IPS-18a (cell line): ENCODE measurements around the gene SLC27A2.

Experiments
- H3K27ac ChIP-seq: one replicate; pipeline ENCODE4 v1.5.1; 2013; ENCODE audit warnings: low read length
- H3K27me3 ChIP-seq: one replicate; pipeline ENCODE4 v1.6.1; 2013; ENCODE audit warnings: mild to moderate bottlenecking, low read length; ENCODE audit not compliant: control insufficient read depth, insufficient read depth
- H3K36me3 ChIP-seq: one replicate; pipeline ENCODE4 v1.6.1; 2013; ENCODE audit warnings: low read depth, low read length; ENCODE audit not compliant: control insufficient read depth
- H3K4me1 ChIP-seq: one replicate; pipeline ENCODE4 v1.6.1; 2013; ENCODE audit warnings: low read depth, low read length; ENCODE audit not compliant: control insufficient read depth
- H3K4me3 ChIP-seq: one replicate; pipeline ENCODE4 v1.5.1; 2013; ENCODE audit warnings: low read length
- H3K9ac ChIP-seq: one replicate; pipeline ENCODE4 v1.6.1; 2013; ENCODE audit warnings: mild to moderate bottlenecking, low read length, moderate library complexity
- H3K9me3 ChIP-seq: one replicate; pipeline ENCODE4 v1.6.1; 2013; ENCODE audit warnings: low read depth, low read length; ENCODE audit not compliant: control insufficient read depth

The SLC27A2 gene

DNA sequence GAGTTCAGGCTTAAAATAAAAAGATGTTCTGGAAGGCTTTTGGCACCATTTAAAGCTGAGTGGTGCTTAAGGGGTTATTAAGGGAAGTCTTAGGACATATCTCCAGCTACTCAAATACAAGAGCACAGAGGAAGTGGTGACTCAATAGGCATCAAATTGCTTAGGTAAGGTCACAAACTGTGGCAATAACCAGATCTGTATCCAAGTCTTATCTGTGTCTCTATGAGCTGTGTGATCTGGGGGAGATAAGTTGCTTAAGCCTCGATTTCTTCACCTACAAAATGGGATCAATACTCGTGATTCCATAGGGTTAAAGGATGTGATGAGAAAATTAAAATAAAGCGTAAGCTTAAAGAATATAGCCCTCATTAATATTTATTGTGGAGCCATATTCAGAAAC, 75.9 kb downstream of the SLC27A2 start:
- H3K4me1 ChIP-seq: no peaks in the 10 kb centered on the region
- H3K27me3 ChIP-seq: no peaks in the 10 kb centered on the region
- H3K4me3 ChIP-seq: no peak overlapping the region
- no peak overlapping the region for H3K9ac ChIP-seq
- no peaks in the 10 kb centered on the region for H3K36me3 ChIP-seq
- no peak overlapping the region for H3K27ac ChIP-seq
- no peaks in the 10 kb centered on the region for H3K9me3 ChIP-seq

DNA sequence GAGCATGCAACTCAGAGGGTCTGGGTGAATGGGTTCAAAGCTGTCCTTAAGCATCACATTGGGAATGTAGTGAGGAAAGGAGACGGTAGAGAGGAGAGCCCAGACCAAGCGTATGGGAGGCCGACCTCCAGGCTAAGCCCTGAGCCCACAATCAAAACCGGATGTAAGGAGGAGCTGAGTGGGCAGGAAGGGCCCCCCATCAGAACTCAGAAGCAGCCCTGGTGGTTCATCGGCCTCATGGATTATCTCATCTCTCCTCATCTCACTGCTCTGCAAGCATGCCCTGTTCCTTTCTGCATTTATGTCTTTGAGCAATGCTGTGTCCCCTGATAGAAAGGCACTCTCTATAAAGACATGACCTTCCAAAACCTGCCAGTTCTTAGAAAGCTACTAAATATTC, 77.3 kb downstream of the SLC27A2 start:
- Histone ChIP-seq H3K36me3 (no peaks in the 10 kb centered on the region), H3K27me3 (no peaks in the 10 kb centered on the region), H3K4me3 (no peak overlapping the region), H3K9me3 (no peaks in the 10 kb centered on the region), H3K27ac (no peak overlapping the region), H3K4me1 (no peaks in the 10 kb centered on the region), H3K9ac (no peak overlapping the region)

DNA sequence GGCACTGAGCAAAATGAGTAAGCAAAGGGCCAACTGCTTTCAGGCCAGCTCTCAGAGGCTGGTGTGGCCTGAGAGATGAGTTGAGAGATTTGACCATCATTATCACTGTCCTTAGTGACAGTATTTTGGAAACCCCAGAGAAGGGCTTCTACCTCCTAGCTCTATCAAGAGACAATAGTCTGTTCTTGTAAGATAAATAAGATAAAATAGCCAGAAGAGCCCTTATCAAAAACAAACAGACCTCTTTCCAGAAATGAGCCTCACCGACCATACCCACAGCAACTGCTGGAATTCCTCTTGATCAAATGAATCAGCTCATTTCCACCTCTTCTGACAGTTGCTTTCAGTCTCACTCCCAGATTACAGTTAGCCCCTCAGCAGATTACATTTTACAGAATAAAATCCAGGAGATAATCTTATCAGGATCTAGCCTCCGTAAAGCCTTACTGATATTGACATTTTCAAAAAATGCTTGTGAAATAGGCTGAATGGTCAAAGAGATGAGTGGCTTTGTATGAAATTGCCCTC, 79.0 kb downstream of the SLC27A2 start:
- Histone ChIP-seq H3K4me3 (no peak overlapping the region), H3K9ac (no peak overlapping the region), H3K4me1 (no peaks in the 10 kb centered on the region), H3K27ac (no peak overlapping the region), H3K9me3 (no peaks in the 10 kb centered on the region), H3K36me3 (no peaks in the 10 kb centered on the region), H3K27me3 (no peaks in the 10 kb centered on the region)

DNA sequence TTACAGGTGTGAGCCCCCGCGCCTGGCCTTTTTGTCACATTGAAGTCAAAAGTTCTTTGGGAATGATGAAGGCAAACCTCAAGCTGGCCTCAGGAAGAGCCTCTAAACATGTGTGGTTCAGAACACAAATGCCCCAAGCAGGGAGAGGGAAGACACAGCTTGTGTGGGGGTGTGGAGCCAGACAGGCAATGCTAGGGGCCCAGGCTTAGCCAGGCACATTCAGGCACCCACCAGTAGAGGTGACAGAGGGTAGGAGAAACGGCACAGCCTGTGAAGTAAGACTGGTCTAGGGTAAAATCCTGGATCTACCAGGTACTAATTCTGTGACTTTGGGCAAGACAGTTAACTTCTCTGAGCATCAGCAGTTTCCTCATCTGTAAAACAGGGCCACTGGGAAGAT, 80.0 kb downstream of the SLC27A2 start:
- Histone ChIP-seq H3K27ac (no peak overlapping the region), H3K4me3 (no peak overlapping the region), H3K9ac (no peak overlapping the region), H3K36me3 (no peaks in the 10 kb centered on the region), H3K4me1 (no peaks in the 10 kb centered on the region), H3K9me3 (no peaks in the 10 kb centered on the region), H3K27me3 (no peaks in the 10 kb centered on the region)

DNA sequence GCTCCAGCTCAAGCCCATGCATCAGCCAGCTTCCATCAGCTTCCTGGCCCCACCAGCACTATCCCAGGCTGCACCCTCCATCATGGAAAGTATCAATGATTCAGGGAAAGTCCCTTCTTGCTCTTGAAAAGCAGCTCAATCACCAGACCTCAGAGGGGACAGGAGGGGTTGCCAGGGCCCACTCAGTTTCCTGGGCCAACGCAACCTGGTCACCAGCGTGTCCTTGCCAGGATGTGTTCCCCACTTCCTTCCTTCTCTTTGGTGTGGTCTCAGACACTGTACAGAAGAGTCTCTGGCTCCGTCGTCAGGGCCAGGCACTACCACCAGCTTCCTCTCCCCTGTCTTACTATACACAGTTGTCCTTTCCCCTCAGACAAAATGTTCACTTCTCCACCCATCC, 80.5 kb downstream of the SLC27A2 start:
- no peak overlapping the region for H3K9ac ChIP-seq
- H3K4me3 ChIP-seq: no peak overlapping the region
- H3K4me1 ChIP-seq: no peaks in the 10 kb centered on the region
- H3K27ac ChIP-seq: no peak overlapping the region
- no peaks in the 10 kb centered on the region for H3K9me3 ChIP-seq
- no peaks in the 10 kb centered on the region for H3K36me3 ChIP-seq
- no peaks in the 10 kb centered on the region for H3K27me3 ChIP-seq

DNA sequence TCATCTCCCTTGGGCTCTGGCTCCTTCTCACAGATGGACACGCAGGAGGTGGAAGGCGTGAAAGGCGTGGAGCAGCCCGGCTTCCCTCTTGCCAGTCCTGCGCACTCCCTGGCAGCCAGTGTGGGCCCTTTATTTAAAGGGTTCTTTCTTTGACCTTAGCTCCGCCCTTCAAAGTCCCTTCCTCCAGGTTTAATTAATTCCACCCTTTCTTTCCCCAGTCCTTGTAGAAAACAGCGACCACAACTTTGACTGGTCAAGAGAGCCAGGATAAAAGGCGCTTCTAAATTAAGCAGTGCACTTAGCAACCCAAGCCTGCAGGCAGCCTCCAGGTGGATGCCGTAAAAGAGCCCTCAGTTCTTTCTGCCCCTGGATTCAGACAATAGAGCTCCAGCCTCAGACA, 83.6 kb downstream of the SLC27A2 start, which contains the start of gene HDC:
TSS of gene HDC (minus strand) at position 107 of the 400 bp plus-strand sequence. CDS start at position 4, 103 bp downstream.
- Histone ChIP-seq H3K4me3 (no peak within 1 kb of the TSS), H3K9me3 (no peaks in the 10 kb centered on the region)

DNA sequence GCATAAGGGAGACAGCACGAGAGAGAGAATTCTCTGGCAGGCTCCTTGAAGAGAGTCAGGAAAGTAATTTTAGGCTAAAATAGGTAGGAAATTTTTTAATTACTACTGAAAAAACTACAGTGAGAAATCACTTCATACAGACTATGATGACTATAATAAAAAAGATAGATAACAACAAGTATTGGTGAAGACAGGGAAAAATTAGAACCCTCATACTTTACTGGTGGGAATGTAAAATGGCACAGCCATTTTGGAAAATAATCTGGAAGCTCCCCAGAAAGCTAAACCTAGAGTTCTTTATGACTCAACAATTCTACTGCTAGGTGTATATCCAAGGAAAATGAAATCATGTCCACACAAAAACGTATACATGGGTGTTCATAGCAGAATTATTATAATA, 85.6 kb downstream of the SLC27A2 start:
- Histone ChIP-seq H3K9ac (no peak overlapping the region), H3K4me3 (no peak overlapping the region), H3K9me3 (no peaks in the 10 kb centered on the region), H3K27me3 (no peaks in the 10 kb centered on the region), H3K36me3 (no peaks in the 10 kb centered on the region), H3K27ac (no peak overlapping the region), H3K4me1 (no peaks in the 10 kb centered on the region)

More for the DNA sequence above, 83.6 kb downstream of the SLC27A2 start, which contains the start of gene HDC:
- no peaks in the 10 kb centered on the region for H3K36me3 ChIP-seq
- no peak within 1 kb of the TSS for H3K9ac ChIP-seq
- H3K27ac ChIP-seq: no peak within 1 kb of the TSS
- no peaks in the 10 kb centered on the region for H3K27me3 ChIP-seq
- H3K4me1 ChIP-seq: no peaks in the 10 kb centered on the region

DNA sequence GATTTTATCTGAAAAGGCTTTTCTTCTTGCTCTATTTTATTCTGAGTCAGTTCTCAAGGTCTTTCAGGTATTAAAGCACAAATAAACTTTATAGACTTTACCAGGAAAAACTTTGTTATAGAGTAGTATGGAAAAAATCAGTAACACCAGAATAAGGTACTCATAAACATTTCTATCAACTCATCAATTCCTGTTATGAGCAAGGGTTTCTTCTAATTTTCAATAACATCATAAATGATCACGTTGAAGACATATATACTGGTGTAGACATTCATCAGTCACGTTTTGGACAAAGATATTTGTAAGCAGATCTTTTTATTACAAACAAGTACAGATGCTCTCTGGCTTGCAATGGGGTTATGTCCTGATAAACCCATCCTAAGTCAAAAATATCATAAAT, 93.1 kb downstream of the SLC27A2 start:
- Histone ChIP-seq H3K9ac (no peak overlapping the region), H3K36me3 (no peaks in the 10 kb centered on the region), H3K27me3 (no peaks in the 10 kb centered on the region), H3K27ac (no peak overlapping the region), H3K4me3 (no peak overlapping the region), H3K4me1 (no peaks in the 10 kb centered on the region), H3K9me3 (no peaks in the 10 kb centered on the region)

DNA sequence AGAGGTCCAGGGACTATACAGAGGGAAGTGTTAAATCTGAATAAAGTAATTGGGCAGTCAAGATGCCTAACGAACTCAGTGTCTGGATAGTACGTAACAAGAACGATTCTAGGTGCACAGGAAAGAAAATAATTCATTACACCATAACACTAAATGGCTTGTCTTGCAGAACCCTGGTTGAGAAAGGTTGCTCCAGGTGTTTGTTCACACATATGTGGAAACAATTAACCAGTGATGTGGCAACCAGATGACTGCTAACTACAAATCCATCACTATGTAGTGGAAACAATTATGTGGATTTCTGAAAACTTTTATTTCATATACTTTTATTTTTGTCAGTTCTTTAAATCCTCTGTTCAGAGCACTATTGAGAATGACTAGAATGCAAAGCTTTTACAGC, 93.9 kb downstream of the SLC27A2 start:
- Histone ChIP-seq H3K27ac (no peak overlapping the region), H3K4me3 (no peak overlapping the region), H3K36me3 (no peaks in the 10 kb centered on the region), H3K9ac (no peak overlapping the region), H3K4me1 (no peaks in the 10 kb centered on the region), H3K9me3 (no peaks in the 10 kb centered on the region), H3K27me3 (no peaks in the 10 kb centered on the region)

DNA sequence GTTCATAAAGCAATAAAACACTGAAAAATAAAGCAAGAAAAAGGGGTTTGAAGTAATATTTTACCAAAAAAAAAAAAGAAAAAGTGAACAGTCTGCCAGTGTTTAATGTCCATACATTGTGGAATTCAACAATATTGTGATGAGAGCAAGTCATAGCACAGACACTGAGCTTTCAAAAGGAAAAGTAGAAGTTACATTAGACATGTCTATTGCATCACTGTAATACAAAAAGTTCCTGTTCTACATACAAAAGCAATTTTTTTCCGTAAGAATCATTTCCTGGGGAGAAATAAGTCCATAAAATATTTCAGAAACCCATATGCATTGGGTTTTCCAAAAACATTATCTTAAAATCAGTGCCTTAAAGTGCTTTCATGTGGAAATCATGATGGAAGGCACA, 95.4 kb downstream of the SLC27A2 start:
- Histone ChIP-seq H3K27ac (no peak overlapping the region), H3K4me3 (no peak overlapping the region), H3K9me3 (no peaks in the 10 kb centered on the region), H3K27me3 (no peaks in the 10 kb centered on the region), H3K9ac (no peak overlapping the region), H3K4me1 (no peaks in the 10 kb centered on the region), H3K36me3 (no peaks in the 10 kb centered on the region)

DNA sequence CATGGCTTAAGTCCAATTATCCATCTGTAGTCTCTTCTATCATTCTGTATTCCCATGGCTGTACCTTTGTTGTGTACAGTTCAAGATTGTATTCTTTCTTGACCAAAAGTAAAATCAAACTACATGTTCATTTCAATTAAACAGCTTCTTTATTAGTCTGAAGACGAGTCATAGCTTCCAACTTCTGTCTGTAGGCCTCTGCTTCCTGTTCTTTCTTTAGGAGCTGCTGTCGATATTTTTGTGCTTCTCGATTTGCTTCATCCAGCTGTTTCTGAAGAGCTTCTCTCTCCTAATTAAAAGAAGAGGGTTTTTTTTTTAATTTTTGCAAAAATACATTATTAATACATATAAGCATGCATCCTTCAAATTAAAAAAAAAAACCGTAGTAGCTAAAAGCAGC, 96.5 kb downstream of the SLC27A2 start:
- H3K9ac ChIP-seq: no peak overlapping the region
- H3K27me3 ChIP-seq: no peaks in the 10 kb centered on the region
- no peak overlapping the region for H3K4me3 ChIP-seq
- H3K4me1 ChIP-seq: no peaks in the 10 kb centered on the region
- no peaks in the 10 kb centered on the region for H3K9me3 ChIP-seq
- no peaks in the 10 kb centered on the region for H3K36me3 ChIP-seq
- no peak overlapping the region for H3K27ac ChIP-seq

DNA sequence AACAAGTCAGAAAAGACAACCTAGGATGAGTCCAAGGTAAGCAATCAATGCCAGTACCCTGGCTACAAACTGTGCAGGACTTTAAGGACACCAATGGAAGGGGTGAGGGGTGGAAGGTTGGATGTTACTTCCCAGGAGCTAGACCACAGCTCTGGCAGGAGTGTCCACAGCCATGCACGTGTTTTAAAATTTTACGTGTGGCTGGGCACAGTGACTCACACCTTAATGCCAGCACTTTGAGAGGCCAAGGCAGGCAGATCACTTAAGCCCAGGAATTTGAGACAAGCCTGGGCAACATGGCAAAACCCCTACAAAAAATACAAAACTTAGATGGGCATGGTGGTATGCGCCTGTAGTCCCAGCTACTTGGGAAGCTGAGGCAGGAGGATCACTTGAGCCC, 98.3 kb downstream of the SLC27A2 start:
- H3K27me3 ChIP-seq: no peaks in the 10 kb centered on the region
- no peak overlapping the region for H3K27ac ChIP-seq
- peaks cover 5% of the 10 kb centered on the region for H3K36me3 ChIP-seq
- H3K9ac ChIP-seq: no peak overlapping the region
- no peaks in the 10 kb centered on the region for H3K4me1 ChIP-seq
- H3K9me3 ChIP-seq: no peaks in the 10 kb centered on the region
- no peak overlapping the region for H3K4me3 ChIP-seq
